Raji (cell line): ENCODE results near the gene CAMK4.

Source experiments
- POLR2A ChIP-seq: IDR thresholded peaks from 2 replicates; pipeline ENCODE4 v1.6.1; 2011; ENCODE audit warnings: low read depth, low read length, control low read depth; ENCODE audit not compliant: insufficient read depth

Gene CAMK4

GRCh38 chr5:111408817-111409216, 184.6 kb downstream of the CAMK4 start:
- TF ChIP-seq POLR2A, result no peak

- no peak for TF ChIP-seq POLR2A
These were observed 187.1 kb downstream of the CAMK4 start for GRCh38 chr5:111411301-111411700.

DNA sequence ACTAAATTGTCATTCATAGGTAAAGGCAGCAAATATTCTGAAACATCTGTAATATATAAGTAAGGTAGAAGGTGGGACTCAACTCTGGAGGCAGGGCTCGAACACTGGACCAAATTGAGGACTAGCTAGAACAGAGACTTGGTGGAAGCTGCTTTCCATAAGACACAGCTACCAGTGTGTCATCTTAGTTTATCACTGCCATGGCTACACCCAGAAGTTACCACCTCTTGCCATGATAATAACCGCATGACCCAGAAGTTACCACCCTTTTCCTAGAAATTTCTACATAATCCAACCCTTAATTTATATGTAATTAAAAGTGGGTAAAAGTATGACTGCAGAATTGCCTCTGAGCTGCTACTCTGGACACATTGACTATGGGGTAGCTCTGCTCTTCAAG, 188.4 kb downstream of the CAMK4 start:
- no peak for TF ChIP-seq POLR2A

DNA sequence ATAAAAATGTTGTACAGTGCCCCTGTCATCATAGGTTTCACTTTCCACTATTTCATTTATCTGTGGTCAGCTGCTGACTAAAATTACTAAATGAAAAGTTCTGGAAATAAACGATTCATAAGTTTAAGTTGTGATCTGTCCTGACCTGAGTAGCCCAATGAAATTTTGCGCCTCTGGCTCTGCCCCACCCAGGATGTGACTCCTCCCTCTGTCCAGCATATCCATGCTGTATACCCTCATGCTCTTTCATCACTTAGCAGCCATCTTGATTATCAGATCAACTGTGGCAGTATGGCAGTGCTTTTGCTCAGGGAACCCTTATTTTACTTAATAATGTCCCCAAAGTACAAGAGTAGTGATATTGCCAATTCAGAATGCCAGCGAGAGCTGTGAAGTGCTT, 190.9 kb downstream of the CAMK4 start:
- TF ChIP-seq POLR2A, result no peak

DNA sequence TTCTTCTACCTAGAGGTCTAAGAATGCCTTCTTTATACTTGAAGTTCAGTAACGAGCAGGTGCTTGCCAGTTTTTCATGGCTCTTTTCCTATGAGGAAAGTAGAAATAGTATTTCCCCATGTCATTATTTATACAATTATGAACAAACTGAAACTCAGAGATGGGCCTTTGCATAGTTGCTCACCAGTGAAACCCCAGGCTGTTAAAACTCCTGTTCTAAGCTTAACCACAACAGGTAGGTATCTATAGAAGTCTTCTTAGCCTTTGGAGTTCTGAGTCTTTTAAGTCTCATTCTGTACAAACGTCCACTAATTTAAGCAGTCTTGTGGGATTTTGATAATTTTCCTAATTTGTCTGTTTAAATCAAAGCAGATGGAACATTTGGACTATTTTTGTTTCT, 198.1 kb downstream of the CAMK4 start:
- no peak for TF ChIP-seq POLR2A

- no peak for TF ChIP-seq POLR2A
These were observed 198.8 kb downstream of the CAMK4 start for GRCh38 chr5:111422747-111423720.

- TF ChIP-seq POLR2A, result no peak
These were observed 201.0 kb downstream of the CAMK4 start for GRCh38 chr5:111425205-111425604.

DNA sequence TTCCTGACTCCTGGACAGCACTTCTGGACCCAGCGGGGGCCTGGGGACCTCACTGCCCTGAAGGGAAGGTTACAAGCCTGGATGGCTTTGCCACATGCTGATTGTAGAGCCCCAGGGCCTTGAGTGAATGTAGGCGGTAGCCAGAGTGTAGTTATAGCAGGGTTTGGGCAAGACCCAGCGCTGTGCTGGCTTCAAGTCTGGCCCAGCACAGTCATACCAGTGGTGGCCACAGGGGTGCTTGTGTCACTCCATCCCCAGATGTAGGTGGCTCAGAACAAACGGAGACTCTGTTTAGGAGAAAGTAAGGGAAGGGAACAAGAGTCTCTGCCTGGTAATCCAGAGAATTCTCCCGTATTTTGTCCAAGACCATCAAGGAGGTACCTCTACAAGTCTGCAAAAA, 203.6 kb downstream of the CAMK4 start:
- TF ChIP-seq POLR2A, result no peak

GRCh38 chr5:111432883-111433536, 208.8 kb downstream of the CAMK4 start:
- TF ChIP-seq POLR2A, result no peak

DNA sequence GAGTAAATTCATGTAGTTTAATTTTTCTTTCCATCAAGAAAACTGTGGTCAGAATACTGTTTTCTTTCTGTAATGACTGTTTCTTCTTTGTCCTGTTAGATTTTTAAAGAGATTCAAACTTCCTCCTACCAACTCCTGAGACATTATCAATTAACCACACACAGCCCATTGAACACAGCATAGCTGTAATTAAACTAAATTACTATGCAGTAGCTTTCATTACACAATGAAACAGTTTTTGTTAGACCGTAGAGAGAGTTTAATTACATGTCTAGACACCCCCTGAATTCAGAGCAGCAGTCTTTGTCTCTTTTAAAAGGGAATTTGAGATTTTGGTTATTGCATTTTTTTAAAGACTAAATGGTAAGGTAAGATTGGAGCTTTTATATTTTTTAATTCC, 210.6 kb downstream of the CAMK4 start:
- no peak for TF ChIP-seq POLR2A

GRCh38 chr5:111439473-111440075, 215.4 kb downstream of the CAMK4 start:
- TF ChIP-seq POLR2A, result no peak

DNA sequence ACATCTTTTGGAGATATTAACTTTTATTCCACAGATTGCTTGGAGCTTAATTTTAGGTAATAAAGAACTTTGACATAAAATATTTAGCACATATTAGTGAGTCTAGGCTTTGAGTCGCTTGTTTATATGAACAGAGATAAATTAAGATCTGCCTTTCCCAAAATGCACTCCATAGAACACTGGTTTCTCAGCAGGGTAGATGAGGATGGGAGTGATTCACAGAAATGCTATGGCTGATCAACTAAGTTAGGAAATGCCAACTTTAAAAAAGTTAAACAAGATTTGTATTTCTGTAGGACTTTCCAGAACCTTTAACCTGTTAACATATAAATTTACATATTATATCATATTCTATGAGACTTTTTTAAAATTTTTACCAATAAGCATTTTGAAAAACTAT, 222.9 kb downstream of the CAMK4 start:
- no peak for TF ChIP-seq POLR2A

DNA sequence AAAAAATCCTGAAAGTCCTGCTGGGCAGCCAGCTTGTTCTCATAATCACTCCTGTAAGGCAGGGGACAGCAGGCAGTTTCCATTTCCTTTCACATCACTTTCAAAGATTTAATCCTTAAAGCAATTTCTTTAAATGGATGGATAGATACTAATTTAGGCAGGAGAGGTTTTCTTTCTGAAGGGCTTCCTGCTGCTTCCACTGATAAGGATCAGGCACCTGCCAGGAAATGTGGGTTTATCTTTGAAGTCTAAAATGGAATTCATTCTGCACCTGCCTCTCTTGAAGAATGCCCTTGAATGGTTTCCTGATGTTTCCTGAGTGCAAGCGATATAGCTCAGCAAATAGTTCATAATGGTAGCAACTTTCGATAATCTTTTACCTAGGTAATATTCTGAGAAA, 223.6 kb downstream of the CAMK4 start:
- no peak for TF ChIP-seq POLR2A

DNA sequence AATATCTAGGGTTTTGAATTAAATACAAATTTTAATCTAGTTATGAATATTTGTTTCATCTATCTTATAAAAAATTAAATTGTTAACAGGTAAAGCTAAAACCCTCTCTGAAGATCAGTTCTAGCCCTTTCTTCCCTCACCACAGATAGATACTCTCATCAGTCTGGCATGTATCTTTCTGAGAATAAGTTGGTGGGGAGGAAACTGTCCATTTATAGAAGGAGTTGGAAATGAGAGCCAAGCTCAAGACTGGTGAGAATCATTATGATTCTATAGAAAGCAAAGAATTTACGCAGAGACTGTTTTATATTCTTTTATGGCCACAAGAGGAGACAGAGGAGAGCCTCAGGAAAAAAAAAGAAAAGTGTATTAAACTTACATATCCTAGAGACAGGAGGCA, 229.1 kb downstream of the CAMK4 start:
- TF ChIP-seq POLR2A, result no peak

DNA sequence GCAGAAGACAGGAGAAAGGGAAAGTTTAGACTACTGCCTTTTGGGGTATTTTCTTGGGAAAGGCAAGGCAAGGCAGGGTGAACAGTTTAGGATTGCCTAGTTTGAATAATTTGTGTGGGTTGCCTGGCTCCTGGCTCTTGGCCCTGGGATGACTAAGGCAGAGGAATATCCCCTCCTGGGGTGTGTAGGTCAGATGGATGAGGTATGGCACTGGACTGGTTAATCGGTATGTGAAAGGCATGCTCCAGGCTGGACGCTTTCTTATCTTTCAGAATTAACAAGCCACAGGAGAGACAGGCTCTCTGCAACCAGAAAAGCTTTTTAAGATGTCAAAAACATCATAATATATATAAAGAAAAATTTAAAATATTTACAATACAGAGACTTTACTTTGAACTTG, 229.6 kb downstream of the CAMK4 start:
- no peak for TF ChIP-seq POLR2A

DNA sequence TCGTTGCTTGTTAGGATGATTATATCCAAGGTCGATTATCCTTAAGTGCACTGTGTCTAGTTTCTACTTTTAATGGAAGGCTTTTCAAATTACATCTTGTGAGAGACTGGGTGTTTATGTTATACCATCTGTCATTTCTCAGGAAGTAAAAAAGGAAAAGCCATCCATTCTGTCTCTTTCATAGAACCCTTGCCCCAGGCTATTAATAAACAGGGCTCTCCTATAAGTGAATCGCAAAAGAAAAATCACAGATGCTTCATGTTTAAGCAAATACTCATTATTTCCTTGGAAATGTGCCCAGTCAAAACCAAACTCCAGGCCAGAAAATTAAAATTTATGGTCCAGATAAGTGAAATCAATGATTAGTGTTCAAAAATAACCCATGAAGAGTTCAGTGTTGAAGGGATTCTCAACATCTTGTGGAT, 230.0 kb downstream of the CAMK4 start:
- TF ChIP-seq POLR2A, result no peak
